H1 (cell line): ENCODE results near the gene HP1BP3. TPM values are rescaled to one million over a fixed set of nuclear protein-coding genes. Genes with fewer than 3 reads are reported as not detected.

Experiments used
- CTCF ChIA-PET: fragments of 300-600 bp; sonication (Branson Sonifier 250); formaldehyde crosslinking; loops from one replicate; lab custom pipeline; 2021; ENCODE audit not compliant: partially characterized antibody; lab: Charles Lee
- POLR2A ChIA-PET: fragments of 300-600 bp; sonication (Branson Sonifier 250); formaldehyde crosslinking; loops from one replicate; lab custom pipeline; 2021; ENCODE audit warnings: inconsistent platforms; ENCODE audit not compliant: partially characterized antibody; lab: Charles Lee
- DNase-seq, 2 experiments: peaks; one replicate each; pipeline versions ENCODE4 v3.0.0 to v3.0.0-alpha.2; 2010 to 2022; ENCODE audit warnings: low spot score in 2 of 2, low read depth in 1 of 2, mixed read lengths in 1 of 2
- FAIRE-seq: peaks from 2 replicates; lab custom pipeline; 2011; peaks lifted over from hg19 to GRCh38; lab: Jason Lieb, UNC
- H2AFZ ChIP-seq: 2 replicates; pipeline ENCODE4 v1.8.1; 2012; ENCODE audit warnings: low read length, inconsistent platforms
- H2AK5ac ChIP-seq: 2 replicates; pipeline ENCODE4 v1.6.1; 2013; ENCODE audit warnings: low read depth, low read length
- H2BK120ac ChIP-seq: replicated peaks from 2 replicates; pipeline ENCODE3; 2013; ENCODE audit warnings: low read depth, low read length, inconsistent platforms
- H2BK12ac ChIP-seq: 2 replicates; pipeline ENCODE4 v1.6.1; 2013; ENCODE audit warnings: low read depth, low read length
- H2BK15ac ChIP-seq: 2 replicates; pipeline ENCODE4 v1.6.1; 2013; ENCODE audit warnings: low read length
- H2BK20ac ChIP-seq: 2 replicates; pipeline ENCODE4 v1.6.1; 2013; ENCODE audit warnings: low read length
- H2BK5ac ChIP-seq: 2 replicates; pipeline ENCODE4 v1.6.1; 2013; ENCODE audit warnings: low read depth, low read length
- H3K14ac ChIP-seq: 2 replicates; pipeline ENCODE4 v1.6.1; 2013; ENCODE audit warnings: inconsistent platforms; ENCODE audit not compliant: insufficient read length
- H3K18ac ChIP-seq: 2 replicates; pipeline ENCODE4 v1.6.1; 2013; ENCODE audit warnings: low read length; ENCODE audit errors: extremely low read depth
- H3K23ac ChIP-seq: 2 replicates; pipeline ENCODE4 v1.6.1; 2013; ENCODE audit warnings: inconsistent platforms; ENCODE audit not compliant: insufficient read length
- H3K23me2 ChIP-seq: 2 replicates; pipeline ENCODE4 v1.6.1; 2013; ENCODE audit warnings: low read depth, low read length
- H3K27ac ChIP-seq: 2 replicates; pipeline ENCODE4 v1.6.1; 2011; ENCODE audit warnings: low read depth, low read length, inconsistent platforms
- H3K27me3 ChIP-seq, 4 experiments: replicated peaks in 1 of 4; 1 replicate in 1 of 4; 2 replicates in 3 of 4; pipeline versions ENCODE4 v1.6.1 to v1.8.1; 2011 to 2013; ENCODE audit warnings: low read length in 3 of 4, mild to moderate bottlenecking in 3 of 4, inconsistent platforms in 2 of 4, mixed read lengths in 2 of 4, moderate library complexity in 1 of 4; ENCODE audit not compliant: control insufficient read depth in 3 of 4, insufficient read depth in 3 of 4; ENCODE audit errors: extremely low read depth in 1 of 4
- H3K36me3 ChIP-seq, 4 experiments: 2 replicates each; pipeline versions ENCODE4 v1.6.1 to v1.8.1; 2011 to 2013; ENCODE audit warnings: mild to moderate bottlenecking in 4 of 4, low read length in 3 of 4, moderate library complexity in 2 of 4, control low read depth in 1 of 4, inconsistent platforms in 1 of 4; ENCODE audit not compliant: insufficient read depth in 4 of 4, control insufficient read depth in 2 of 4
- H3K4ac ChIP-seq: replicated peaks from 2 replicates; pipeline ENCODE3; 2013; ENCODE audit warnings: low read length, low read depth, mixed read lengths, inconsistent platforms; ENCODE audit not compliant: insufficient read length
- H3K4me1 ChIP-seq, 4 experiments: replicated peaks in 1 of 4; 1 replicate in 1 of 4; 2 replicates in 3 of 4; pipeline versions ENCODE4 v1.6.1 to v1.8.1; 2011 to 2013; ENCODE audit warnings: low read length in 3 of 4, inconsistent platforms in 2 of 4, mixed read lengths in 1 of 4; ENCODE audit not compliant: insufficient read depth in 4 of 4, control insufficient read depth in 3 of 4
- H3K4me2 ChIP-seq, 2 experiments: 2 replicates each; pipeline versions ENCODE4 v1.6.1 to v1.8.1; 2011 to 2013; ENCODE audit warnings: low read depth in 2 of 2, low read length in 2 of 2, control low read depth in 1 of 2, inconsistent platforms in 1 of 2, mild to moderate bottlenecking in 1 of 2; ENCODE audit not compliant: insufficient read depth in 1 of 2
- H3K4me3 ChIP-seq, 4 experiments: fragments of 200-600, 300-600 bp in 1 of 4; sonication (generic), shearing (Covaris generic), sonication (Bioruptor Twin) in 1 of 4; 2 replicates each; pipeline versions ENCODE4 v1.5.1 to v1.8.1; 2011 to 2016; ENCODE audit warnings: low read length in 4 of 4, low read depth in 3 of 4, control low read depth in 2 of 4, inconsistent platforms in 2 of 4, mild to moderate bottlenecking in 2 of 4, mixed read lengths in 1 of 4, moderate library complexity in 1 of 4; ENCODE audit not compliant: insufficient read depth in 2 of 4; ENCODE audit errors: extremely low read depth in 1 of 4
- H3K56ac ChIP-seq: replicated peaks from 2 replicates; pipeline ENCODE3; 2013; ENCODE audit warnings: low read depth, mild to moderate bottlenecking, mixed read lengths, low read length, inconsistent platforms; ENCODE audit not compliant: insufficient read length
- H3K79me1 ChIP-seq: 2 replicates; pipeline ENCODE4 v1.6.1; 2013; ENCODE audit warnings: low read depth, low read length, control low read depth
- H3K79me2 ChIP-seq, 2 experiments: 2 replicates each; pipeline versions ENCODE4 v1.6.1 to v1.8.1; 2012 to 2013; ENCODE audit warnings: low read length in 2 of 2, mild to moderate bottlenecking in 2 of 2, inconsistent platforms in 1 of 2; ENCODE audit not compliant: insufficient read depth in 2 of 2, control insufficient read depth in 1 of 2
- H3K9ac ChIP-seq, 4 experiments: replicated peaks in 1 of 4; 1 replicate in 1 of 4; 2 replicates in 3 of 4; pipeline versions ENCODE4 v1.6.1 to v1.8.1; 2011 to 2013; ENCODE audit warnings: low read depth in 3 of 4, low read length in 3 of 4, control low read depth in 2 of 4, mild to moderate bottlenecking in 2 of 4, moderate library complexity in 2 of 4, inconsistent platforms in 1 of 4; ENCODE audit errors: extremely low read depth in 1 of 4
- H3K9me3 ChIP-seq, 2 experiments: 2 replicates each; pipeline versions ENCODE4 v1.6.1 to v1.8.1; 2012 to 2013; ENCODE audit warnings: mild to moderate bottlenecking in 2 of 2, moderate library complexity in 2 of 2, control low read depth in 1 of 2, inconsistent platforms in 1 of 2, low read depth in 1 of 2, low read length in 1 of 2, mixed read lengths in 1 of 2; ENCODE audit not compliant: insufficient read depth in 2 of 2
- H4K20me1 ChIP-seq, 2 experiments: replicated peaks in 1 of 2; 2 replicates each; pipeline versions ENCODE3 to v1.8.1; 2011 to 2013; ENCODE audit warnings: inconsistent platforms in 2 of 2, low read length in 2 of 2, mild to moderate bottlenecking in 1 of 2; ENCODE audit not compliant: insufficient read depth in 2 of 2, control insufficient read depth in 1 of 2
- H4K5ac ChIP-seq: 2 replicates; pipeline ENCODE4 v1.6.1; 2013; ENCODE audit warnings: low read length, low read depth, mixed read lengths, inconsistent platforms; ENCODE audit not compliant: insufficient read length
- H4K8ac ChIP-seq: 2 replicates; pipeline ENCODE4 v1.8.0; 2013; ENCODE audit warnings: mild to moderate bottlenecking, moderate library complexity, low read length, inconsistent platforms; ENCODE audit not compliant: insufficient read depth; ENCODE audit errors: extremely low read depth
- H4K91ac ChIP-seq: replicated peaks from 2 replicates; pipeline ENCODE3; 2013; ENCODE audit warnings: low read length, mixed read lengths, inconsistent platforms; ENCODE audit not compliant: insufficient read length
- ASH2L ChIP-seq: fragments of 200-600, 300-600 bp; sonication (generic); IDR thresholded peaks from one replicate; pipeline ENCODE4 v1.7.1; 2017; ENCODE audit warnings: low read length
- BCL11A ChIP-seq, 2 experiments: IDR thresholded peaks; one replicate each; pipeline ENCODE4 v1.6.1; 2011; ENCODE audit warnings: low read depth in 2 of 2, low read length in 2 of 2, mild to moderate bottlenecking in 2 of 2
- CHD1 ChIP-seq: IDR thresholded peaks from 2 replicates; pipeline ENCODE4 v1.6.1; 2012; ENCODE audit warnings: low read depth, low read length, improper control_type of control experiment
- EZH2 ChIP-seq: fragments of 200-600 bp; sonication (generic); IDR thresholded peaks from 2 replicates; pipeline ENCODE4 v1.7.1; 2012; ENCODE audit warnings: low read depth, mild to moderate bottlenecking, moderate library complexity, low read length, inconsistent platforms; ENCODE audit not compliant: severe bottlenecking
- GTF2F1 ChIP-seq: IDR thresholded peaks from 2 replicates; pipeline ENCODE4 v1.6.1; 2012; ENCODE audit warnings: low read depth, low read length, improper control_type of control experiment, borderline replicate concordance
- MAFK ChIP-seq: IDR thresholded peaks from 2 replicates; pipeline ENCODE4 v1.6.1; 2012; ENCODE audit warnings: low read depth, mild to moderate bottlenecking, improper control_type of control experiment, low read length
- RAD21 ChIP-seq, 2 experiments: IDR thresholded peaks in 1 of 2; conservative IDR thresholded peaks in 1 of 2; 2 replicates each; pipeline ENCODE4 v1.6.1; 2011; ENCODE audit warnings: low read depth in 2 of 2, low read length in 2 of 2, improper control_type of control experiment in 1 of 2, inconsistent platforms in 1 of 2, mild to moderate bottlenecking in 1 of 2, moderate library complexity in 1 of 2
- SAP30 ChIP-seq: fragments of 300-600 bp; sonication (generic); IDR thresholded peaks from 2 replicates; pipeline ENCODE4 v1.7.1; 2012; ENCODE audit warnings: low read length, moderate library complexity, mild to moderate bottlenecking, inconsistent platforms; ENCODE audit not compliant: insufficient read depth, insufficient replicate concordance
- SIRT6 ChIP-seq: IDR thresholded peaks from one replicate; pipeline ENCODE4 v1.7.1; 2012; ENCODE audit warnings: low read length, inconsistent platforms
- TBP ChIP-seq: IDR thresholded peaks from 2 replicates; pipeline ENCODE4 v1.6.1; 2011; ENCODE audit warnings: low read depth, low read length, improper control_type of control experiment
- WGBS, 2 experiments: shearing (Covaris generic) in 1 of 2; methylation state at CpG; one replicate each; pipeline versions ENCODE4 v1.1.6 to v1.1.7; 2013 to 2015; ENCODE audit warnings: low lambda C conversion rate in 2 of 2, mixed read lengths in 2 of 2, inconsistent platforms in 1 of 2, low coverage in 1 of 2, missing lambda C conversion rate in 1 of 2; ENCODE audit not compliant: insufficient replicate concordance in 2 of 2, insufficient coverage in 1 of 2, insufficient read length in 1 of 2; ENCODE audit errors: extremely low coverage in 1 of 2, missing lambda C conversion rate in 1 of 2; 5-methylcytosine and 5-hydroxymethylcytosine counted together
- polyA plus RNA-seq, 7 experiments: library from polyadenylated mRNA; depleted of rRNA in 3 of 7; stranded (reverse) in 5 of 7; unstranded in 2 of 7; fragments of >200 nt in 5 of 7; fragments of 200-250 nt in 2 of 7; gene quantifications; 1 replicate in 5 of 7; 2 replicates in 1 of 7; 4 replicates in 1 of 7; pipeline versions ENCODE4 v1.2.1 to v1.2.3, GENCODE V29; 2011 to 2013; ENCODE audit warnings: missing spikeins in 2 of 7, mixed read lengths in 2 of 7
- total RNA-seq: library from RNA; stranded (reverse); fragmentation: NEBNext Ultra II Directional; extraction: Animal tissue kit (Norgen Biotek cat#: 25700); gene quantifications from 2 replicates; pipeline ENCODE4 v1.2.1, GENCODE V29; 2021
- TF ChIP-seq, protein P1 (sequence below): IDR thresholded peaks from 2 replicates; pipeline ENCODE4 v1.6.1; 2012; ENCODE audit warnings: low read length, inconsistent platforms

HP1BP3 gene
- total and polyA plus RNA-seq, 2 of the 8 experiments (the other 6 are each of a cell fraction or from before 2014, with no cell fraction given), result 47.4 to 125 TPM

- no peaks in the 10 kb centered on the region for H3K79me2 ChIP-seq
- H3K9me3 ChIP-seq, result no peaks in the 10 kb centered on the region; a peak in 1 of 4 replicates
- 95% methylated on average over 15 of the region's 15 CpGs; no CpG with 5 or more reads in 1 of the 2 experiments for WGBS, 2 experiments
- no peak overlapping the region for H3K56ac ChIP-seq
- H4K20me1 ChIP-seq, result peaks cover 0 to 1% of the 10 kb centered on the region in 2 experiments
- no peak overlapping the region for H4K5ac ChIP-seq
- no peak overlapping the region for H4K91ac ChIP-seq
- ChIA-PET CTCF (interaction anchor here (0.6 to 1.5 kb wide), 5 partner anchors 9 to 18 kb away, joined by 3 to 6 read pairs (median 3); no protein-coding TSS in a partner anchor), POLR2A (interaction anchor here (0.9 to 7.8 kb wide), 2 partner anchors 9 to 15 kb away, joined by 3 to 68 read pairs; partner anchors contain the start of gene SH2D5)
- FAIRE-seq (no peak), DNase-seq (no peak)
- H3K23me2 ChIP-seq, result peaks cover 4% of the 10 kb centered on the region; the same call in 1 of the 2 replicates
- no peaks in the 10 kb centered on the region for H3K79me1 ChIP-seq
- H3K27me3 ChIP-seq, result peaks cover 0 to 22% (median 10%) of the 10 kb centered on the region in 4 experiments; a peak in 6 of 7 replicates
- no peak overlapping the region for H3K4me2 ChIP-seq
- no peak overlapping the region for H3K4ac ChIP-seq
- no peaks in the 10 kb centered on the region for H3K36me3 ChIP-seq
- no peak overlapping the region for H3K23ac ChIP-seq
- no peak overlapping the region for H3K14ac ChIP-seq
- no peak overlapping the region for H3K27ac ChIP-seq
- no peak overlapping the region for H2AFZ ChIP-seq
- no peak overlapping the region for H3K18ac ChIP-seq
- no peak overlapping the region for H3K4me3 ChIP-seq
- no peak overlapping the region for H3K9ac ChIP-seq
- no peak overlapping the region for H2BK5ac ChIP-seq
- no peak overlapping the region for H2BK12ac ChIP-seq
- H2AK5ac ChIP-seq, result no peak overlapping the region
- no peak overlapping the region for H2BK120ac ChIP-seq
- no peak overlapping the region for H4K8ac ChIP-seq
- H3K4me1 ChIP-seq, result peaks cover 0 to 6% (median 0%) of the 10 kb centered on the region in 4 experiments; a peak in 4 of 7 replicates
- no peak overlapping the region for H2BK15ac ChIP-seq
- H2BK20ac ChIP-seq, result no peak overlapping the region
- no peak for TF ChIP-seq BCL11A (IDR thresholded peaks at IDR 0.05; ENCODE audit: low read depth in 2 of 2, low read length in 2 of 2)
- no peak for TF ChIP-seq EZH2
- TF ChIP-seq MAFK, result no peak
- no peak for TF ChIP-seq TBP
- TF ChIP-seq GTF2F1, result no peak
- no peak for TF ChIP-seq SAP30
- TF ChIP-seq ASH2L, result no peak
- TF ChIP-seq SIRT6, result no peak
- TF ChIP-seq, protein P1, sequence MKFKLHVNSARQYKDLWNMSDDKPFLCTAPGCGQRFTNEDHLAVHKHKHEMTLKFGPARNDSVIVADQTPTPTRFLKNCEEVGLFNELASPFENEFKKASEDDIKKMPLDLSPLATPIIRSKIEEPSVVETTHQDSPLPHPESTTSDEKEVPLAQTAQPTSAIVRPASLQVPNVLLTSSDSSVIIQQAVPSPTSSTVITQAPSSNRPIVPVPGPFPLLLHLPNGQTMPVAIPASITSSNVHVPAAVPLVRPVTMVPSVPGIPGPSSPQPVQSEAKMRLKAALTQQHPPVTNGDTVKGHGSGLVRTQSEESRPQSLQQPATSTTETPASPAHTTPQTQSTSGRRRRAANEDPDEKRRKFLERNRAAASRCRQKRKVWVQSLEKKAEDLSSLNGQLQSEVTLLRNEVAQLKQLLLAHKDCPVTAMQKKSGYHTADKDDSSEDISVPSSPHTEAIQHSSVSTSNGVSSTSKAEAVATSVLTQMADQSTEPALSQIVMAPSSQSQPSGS, result no peak
- TF ChIP-seq CHD1, result no peak
- TF ChIP-seq RAD21 (IDR thresholded peaks at IDR 0.05 in 1 of 2, conservative IDR thresholded peaks at IDR 0.05 in 1 of 2; ENCODE audit: low read depth in 2 of 2, low read length in 2 of 2), result no peak
Measured at GRCh38 chr1:20715406-20715805, 71.7 kb downstream of the HP1BP3 start.
